ENCODE measurements around the gene KLHL29.

DNA sequence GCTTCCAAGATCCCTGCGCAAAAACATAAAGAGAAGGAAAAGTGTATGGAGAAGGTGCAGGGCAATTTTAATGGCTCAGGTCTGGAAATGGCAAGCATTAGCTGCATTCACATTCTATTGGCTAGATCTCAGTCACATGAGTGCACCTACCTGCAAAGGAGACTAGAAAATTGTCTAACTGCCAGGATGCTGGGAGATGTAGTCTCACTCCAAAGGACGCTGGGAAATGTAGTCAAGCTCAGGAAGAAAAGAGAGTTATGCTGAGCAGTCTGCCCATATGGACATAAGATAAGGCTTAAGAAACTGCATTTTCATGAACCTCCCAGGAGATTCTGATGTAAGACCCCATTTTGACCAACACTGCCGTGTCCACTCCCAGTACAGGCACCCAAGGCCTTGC is 9.5 kb upstream of the KLHL29 start:
- TF ChIP-seq FOXM1 (IDR thresholded peaks at IDR 0.05; ENCODE audit: borderline replicate concordance, low read depth) (no peak), CREB1 (IDR thresholded peaks at IDR 0.05; ENCODE audit: low read depth) (no peak), EP300 (IDR thresholded peaks at IDR 0.05; ENCODE audit: borderline replicate concordance) (no peak), YY1 (IDR thresholded peaks at IDR 0.05; ENCODE audit: low read depth) (no peak), CEBPB (IDR thresholded peaks at IDR 0.05) (no peak), TEAD4 (IDR thresholded peaks at IDR 0.05) (no peak)
- TF ChIP-seq, protein P1, sequence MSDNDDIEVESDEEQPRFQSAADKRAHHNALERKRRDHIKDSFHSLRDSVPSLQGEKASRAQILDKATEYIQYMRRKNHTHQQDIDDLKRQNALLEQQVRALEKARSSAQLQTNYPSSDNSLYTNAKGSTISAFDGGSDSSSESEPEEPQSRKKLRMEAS (IDR thresholded peaks at IDR 0.05) = no peak
- TF ChIP-seq, protein P2, sequence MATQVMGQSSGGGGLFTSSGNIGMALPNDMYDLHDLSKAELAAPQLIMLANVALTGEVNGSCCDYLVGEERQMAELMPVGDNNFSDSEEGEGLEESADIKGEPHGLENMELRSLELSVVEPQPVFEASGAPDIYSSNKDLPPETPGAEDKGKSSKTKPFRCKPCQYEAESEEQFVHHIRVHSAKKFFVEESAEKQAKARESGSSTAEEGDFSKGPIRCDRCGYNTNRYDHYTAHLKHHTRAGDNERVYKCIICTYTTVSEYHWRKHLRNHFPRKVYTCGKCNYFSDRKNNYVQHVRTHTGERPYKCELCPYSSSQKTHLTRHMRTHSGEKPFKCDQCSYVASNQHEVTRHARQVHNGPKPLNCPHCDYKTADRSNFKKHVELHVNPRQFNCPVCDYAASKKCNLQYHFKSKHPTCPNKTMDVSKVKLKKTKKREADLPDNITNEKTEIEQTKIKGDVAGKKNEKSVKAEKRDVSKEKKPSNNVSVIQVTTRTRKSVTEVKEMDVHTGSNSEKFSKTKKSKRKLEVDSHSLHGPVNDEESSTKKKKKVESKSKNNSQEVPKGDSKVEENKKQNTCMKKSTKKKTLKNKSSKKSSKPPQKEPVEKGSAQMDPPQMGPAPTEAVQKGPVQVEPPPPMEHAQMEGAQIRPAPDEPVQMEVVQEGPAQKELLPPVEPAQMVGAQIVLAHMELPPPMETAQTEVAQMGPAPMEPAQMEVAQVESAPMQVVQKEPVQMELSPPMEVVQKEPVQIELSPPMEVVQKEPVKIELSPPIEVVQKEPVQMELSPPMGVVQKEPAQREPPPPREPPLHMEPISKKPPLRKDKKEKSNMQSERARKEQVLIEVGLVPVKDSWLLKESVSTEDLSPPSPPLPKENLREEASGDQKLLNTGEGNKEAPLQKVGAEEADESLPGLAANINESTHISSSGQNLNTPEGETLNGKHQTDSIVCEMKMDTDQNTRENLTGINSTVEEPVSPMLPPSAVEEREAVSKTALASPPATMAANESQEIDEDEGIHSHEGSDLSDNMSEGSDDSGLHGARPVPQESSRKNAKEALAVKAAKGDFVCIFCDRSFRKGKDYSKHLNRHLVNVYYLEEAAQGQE (IDR thresholded peaks at IDR 0.05; ENCODE audit: low read depth) = no peak

All from Ishikawa (cell line).